Adrenal gland (tissue), 12 donors: ENCODE results near the gene VSIR. TPM values are rescaled to one million over a fixed set of nuclear protein-coding genes. Genes with fewer than 3 reads are reported as not detected.

Experiments used
- DNase-seq, 7 donors: peaks; one replicate each; pipeline ENCODE4 v3.0.0-alpha.2; 2019 to 2020
- H3K27ac ChIP-seq, 5 donors: fragments of 200-600 bp; sonication (generic) in 4 of 5; 1 replicate in 3 of 5; 2 replicates in 2 of 5; pipeline versions ENCODE4 v1.5.1 to v1.8.0; 2016 to 2020; ENCODE audit warnings: mild to moderate bottlenecking in 1 of 5
- H3K27me3 ChIP-seq: fragments of 200-600 bp; 2 replicates; pipeline ENCODE4 v1.8.0; 2021
- H3K36me3 ChIP-seq, 2 donors: fragments of 200-600 bp; replicated peaks in 1 of 2; 1 replicate in 1 of 2; 2 replicates in 1 of 2; pipeline versions ENCODE4 v1.5.1 to v1.8.0; 2018 to 2022
- H3K4me1 ChIP-seq, 2 donors: fragments of 200-600 bp; replicated peaks in 1 of 2; 1 replicate in 1 of 2; 2 replicates in 1 of 2; pipeline versions ENCODE4 v1.5.1 to v1.8.0; 2018 to 2021
- H3K4me3 ChIP-seq, 4 donors: fragments of 200-600 bp; sonication (generic) in 3 of 4; one replicate each; pipeline ENCODE4 v1.5.1; 2016 to 2018
- H3K9me3 ChIP-seq, 3 donors: fragments of 200-600 bp; sonication (generic) in 1 of 3; replicated peaks in 1 of 3; 1 replicate in 2 of 3; 2 replicates in 1 of 3; pipeline versions ENCODE4 v1.5.1 to v1.8.0; 2016 to 2021
- POLR2A ChIP-seq, 2 donors: fragments of 450-650 bp; IDR thresholded peaks; one replicate each; pipeline ENCODE4 v1.6.1; 2017; ENCODE audit warnings: antibody characterized with exemption in 2 of 2, mild to moderate bottlenecking in 2 of 2, moderate library complexity in 1 of 2
- WGBS, 4 donors: extraction: QIAGEN DNeasy Blood & Tissue Kit in 2 of 4; methylation state at CpG; one replicate each; pipeline versions ENCODE4 v1.1.5 to v1.1.7; 2013 to 2017; 5-methylcytosine and 5-hydroxymethylcytosine counted together
- intact Hi-C, 2 donors: fragments of 100-400 bp; cut with DNase I; formaldehyde crosslinking; loops; one replicate each; pipeline versions ENCODE4 v1.14.1 to v1.15.0; 2022 to 2023
- polyA plus RNA-seq, 3 donors: library from polyadenylated mRNA; stranded (reverse); fragments of 200-250 nt in 2 of 3; fragments of 350-450 nt in 1 of 3; fragmentation: Illumina TruSeq in 1 of 3; extraction: RNeasy Lipid Tissue Mini Kit (QIAGEN cat#74804) in 1 of 3; gene quantifications; one replicate each; pipeline ENCODE4 v1.2.3, GENCODE V29; 2013 to 2014
- total RNA-seq, 9 donors: library from RNA; depleted of rRNA in 4 of 9; stranded (reverse); fragments of >200 nt in 4 of 9; fragments of 120-200 nt in 1 of 9; fragmentation: NEBNext Ultra II Directional in 1 of 9; extraction: Animal tissue kit (Norgen Biotek cat#: 25700) in 1 of 9; gene quantifications; one replicate each; pipeline versions ENCODE4 v1.1.0 to v1.2.4, GENCODE V29; 2013 to 2023
- TF ChIP-seq, protein P1 (sequence below), 6 experiments: fragments of 450-650 bp in 4 of 6; fragments of 200-600 bp in 2 of 6; sonication (generic) in 1 of 6; IDR thresholded peaks; 1 replicate in 5 of 6; 2 replicates in 1 of 6; pipeline versions ENCODE4 v1.5.1 to v1.8.0; 2016 to 2021; ENCODE audit warnings: antibody characterized with exemption in 6 of 6, mild to moderate bottlenecking in 2 of 6, moderate library complexity in 1 of 6
- donor health status: healthy with polysubstance abuse.
- donor health status: Bipolar disorder and iron deficiency.
- donor health status: DM: yes; HTN: yes; CAD: no.
- donor health status: DM: no; HTN: no; CAD: no.
- donor health status: DM: no; HTN: no; CAD: no.
- donor health status: DM: yes; HTN: yes; CAD: no.

Gene VSIR
- total and polyA plus RNA-seq, 12 donors, result 8.0 to 71.7 (median 35.4) TPM

DNA sequence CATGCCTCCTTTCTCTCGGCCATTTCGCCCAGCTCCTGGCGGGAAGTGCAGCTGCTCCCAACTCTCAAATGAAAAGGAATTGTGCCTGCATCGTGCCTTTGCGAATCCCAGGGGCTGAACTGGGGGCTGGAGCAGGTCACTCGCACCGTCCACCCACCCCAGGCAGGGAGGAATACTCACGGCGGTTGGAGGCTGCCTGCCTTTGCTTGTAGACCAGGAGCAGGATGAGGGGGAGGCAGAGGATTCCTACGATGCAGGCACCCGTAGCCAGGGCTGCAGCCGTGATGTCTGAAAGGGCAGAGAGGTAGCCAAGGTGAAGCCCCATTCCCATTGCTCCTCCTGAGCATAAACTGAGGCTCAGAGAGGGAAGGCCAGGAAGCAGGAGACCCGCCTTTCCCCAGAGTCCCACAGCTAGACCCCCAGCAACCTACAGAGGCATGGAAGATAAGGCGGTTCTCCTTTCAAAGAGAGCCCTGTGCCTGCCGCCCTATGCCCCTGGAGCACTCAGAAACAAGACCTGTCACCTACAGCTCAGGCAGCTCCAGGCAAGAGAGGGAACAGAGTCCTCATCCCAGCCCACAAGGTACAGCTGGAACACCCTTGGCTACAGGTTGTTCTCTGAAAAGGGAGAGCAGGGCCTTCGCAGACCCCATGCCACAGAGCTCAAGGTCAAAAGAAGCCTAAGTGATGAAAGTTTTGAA, 18.0 kb downstream of the VSIR start:
- Histone ChIP-seq H3K27me3 (no peaks in the 10 kb centered on the region), H3K9me3 (no peaks in the 10 kb centered on the region), H3K27ac (peak overlapping the region in 1 of 5 donors; percentile 80), H3K36me3 (peaks cover 0 to 35% of the 10 kb centered on the region in 2 donors), H3K4me1 (peaks cover 0 to 3% of the 10 kb centered on the region in 2 donors), H3K4me3 (no peak overlapping the region)
- intact Hi-C loops, result no loop called here
- TF ChIP-seq POLR2A (IDR thresholded peaks at IDR 0.05), result no peak
- TF ChIP-seq, protein P1, sequence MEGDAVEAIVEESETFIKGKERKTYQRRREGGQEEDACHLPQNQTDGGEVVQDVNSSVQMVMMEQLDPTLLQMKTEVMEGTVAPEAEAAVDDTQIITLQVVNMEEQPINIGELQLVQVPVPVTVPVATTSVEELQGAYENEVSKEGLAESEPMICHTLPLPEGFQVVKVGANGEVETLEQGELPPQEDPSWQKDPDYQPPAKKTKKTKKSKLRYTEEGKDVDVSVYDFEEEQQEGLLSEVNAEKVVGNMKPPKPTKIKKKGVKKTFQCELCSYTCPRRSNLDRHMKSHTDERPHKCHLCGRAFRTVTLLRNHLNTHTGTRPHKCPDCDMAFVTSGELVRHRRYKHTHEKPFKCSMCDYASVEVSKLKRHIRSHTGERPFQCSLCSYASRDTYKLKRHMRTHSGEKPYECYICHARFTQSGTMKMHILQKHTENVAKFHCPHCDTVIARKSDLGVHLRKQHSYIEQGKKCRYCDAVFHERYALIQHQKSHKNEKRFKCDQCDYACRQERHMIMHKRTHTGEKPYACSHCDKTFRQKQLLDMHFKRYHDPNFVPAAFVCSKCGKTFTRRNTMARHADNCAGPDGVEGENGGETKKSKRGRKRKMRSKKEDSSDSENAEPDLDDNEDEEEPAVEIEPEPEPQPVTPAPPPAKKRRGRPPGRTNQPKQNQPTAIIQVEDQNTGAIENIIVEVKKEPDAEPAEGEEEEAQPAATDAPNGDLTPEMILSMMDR (IDR thresholded peaks at IDR 0.05), result no peak
- DNase-seq, result no peak
- 79 to 94% (median 85%) methylated on average over 5 to 16 of the region's 16 CpGs for WGBS, 4 donors

DNA sequence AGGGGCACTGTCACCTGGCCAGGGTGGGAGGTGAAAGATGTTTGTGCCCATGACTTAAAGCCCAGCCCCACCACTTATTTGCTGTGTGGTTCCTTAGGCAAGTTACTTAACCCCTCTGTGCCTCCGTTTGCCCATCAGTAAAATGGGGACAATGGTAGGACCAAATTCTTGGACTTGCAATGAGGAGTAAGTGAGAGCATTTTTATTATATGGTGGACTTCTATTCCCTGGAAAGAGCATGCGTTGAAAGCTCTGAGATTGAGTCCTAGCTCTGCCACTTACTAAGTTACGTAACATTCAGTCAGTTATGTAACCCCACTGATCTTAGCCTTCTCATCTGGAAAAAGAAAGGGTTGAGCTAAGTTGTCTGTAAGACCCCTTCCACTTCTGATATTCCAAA, 18.8 kb downstream of the VSIR start:
- intact Hi-C loops, result no loop called here
- Histone ChIP-seq H3K4me1 (peaks cover 1 to 5% of the 10 kb centered on the region in 2 donors), H3K36me3 (peaks cover 0 to 35% of the 10 kb centered on the region in 2 donors), H3K27me3 (no peaks in the 10 kb centered on the region), H3K9me3 (no peaks in the 10 kb centered on the region), H3K4me3 (no peak overlapping the region), H3K27ac (peak overlapping the region in 2 of 5 donors; percentile 44 to 80)
- TF ChIP-seq POLR2A (IDR thresholded peaks at IDR 0.05), result no peak
- TF ChIP-seq, protein P1 (IDR thresholded peaks at IDR 0.05), result no peak
- no peak for DNase-seq
- 67 to 75% (median 71%) methylated on average over 3 of the region's 3 CpGs for WGBS, 4 donors

DNA sequence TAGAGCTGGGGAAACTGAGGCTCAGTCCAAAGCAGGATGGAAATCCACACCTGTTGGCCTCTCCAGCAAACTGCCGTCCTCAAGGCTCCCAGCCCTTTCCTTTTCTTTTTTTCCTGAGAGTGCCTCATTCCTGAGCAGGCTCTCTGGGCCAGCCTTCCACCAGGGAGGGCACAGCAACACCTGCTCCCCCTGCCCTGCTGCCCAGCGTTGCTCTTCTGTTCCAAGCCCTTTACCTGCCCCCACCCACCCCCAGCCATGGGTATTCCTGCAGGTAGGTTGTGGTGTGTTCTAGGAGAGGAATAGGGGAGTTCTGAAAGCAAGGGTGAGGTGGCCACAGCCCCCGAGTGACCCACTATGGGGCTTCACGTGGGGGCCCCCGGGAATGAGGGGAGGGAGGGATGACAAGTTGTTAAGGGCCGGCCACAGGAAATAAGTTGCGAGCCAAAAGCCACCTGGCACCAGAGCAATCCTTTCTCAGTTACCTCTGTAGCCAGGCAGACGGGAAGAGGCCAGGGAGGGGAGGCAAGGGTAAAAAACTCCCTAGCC, 19.3 kb downstream of the VSIR start:
- intact Hi-C loops, result no loop called here
- no peak overlapping the region for H3K4me3 ChIP-seq
- H3K4me1 ChIP-seq, result peaks cover 6 to 10% of the 10 kb centered on the region in 2 donors
- H3K27ac ChIP-seq, result peak overlapping the region in 3 of 5 donors; percentile 6 to 80 (median 44)
- no peak for DNase-seq
- WGBS, 4 donors, result 44 to 63% (median 59%) methylated on average over 8 of the region's 8 CpGs
- no peaks in the 10 kb centered on the region for H3K27me3 ChIP-seq
- H3K9me3 ChIP-seq, result no peaks in the 10 kb centered on the region
- TF ChIP-seq POLR2A (IDR thresholded peaks at IDR 0.05), result no peak
- TF ChIP-seq, protein P1 (IDR thresholded peaks at IDR 0.05), result no peak
- H3K36me3 ChIP-seq, result peaks cover 0 to 31% of the 10 kb centered on the region in 2 donors

DNA sequence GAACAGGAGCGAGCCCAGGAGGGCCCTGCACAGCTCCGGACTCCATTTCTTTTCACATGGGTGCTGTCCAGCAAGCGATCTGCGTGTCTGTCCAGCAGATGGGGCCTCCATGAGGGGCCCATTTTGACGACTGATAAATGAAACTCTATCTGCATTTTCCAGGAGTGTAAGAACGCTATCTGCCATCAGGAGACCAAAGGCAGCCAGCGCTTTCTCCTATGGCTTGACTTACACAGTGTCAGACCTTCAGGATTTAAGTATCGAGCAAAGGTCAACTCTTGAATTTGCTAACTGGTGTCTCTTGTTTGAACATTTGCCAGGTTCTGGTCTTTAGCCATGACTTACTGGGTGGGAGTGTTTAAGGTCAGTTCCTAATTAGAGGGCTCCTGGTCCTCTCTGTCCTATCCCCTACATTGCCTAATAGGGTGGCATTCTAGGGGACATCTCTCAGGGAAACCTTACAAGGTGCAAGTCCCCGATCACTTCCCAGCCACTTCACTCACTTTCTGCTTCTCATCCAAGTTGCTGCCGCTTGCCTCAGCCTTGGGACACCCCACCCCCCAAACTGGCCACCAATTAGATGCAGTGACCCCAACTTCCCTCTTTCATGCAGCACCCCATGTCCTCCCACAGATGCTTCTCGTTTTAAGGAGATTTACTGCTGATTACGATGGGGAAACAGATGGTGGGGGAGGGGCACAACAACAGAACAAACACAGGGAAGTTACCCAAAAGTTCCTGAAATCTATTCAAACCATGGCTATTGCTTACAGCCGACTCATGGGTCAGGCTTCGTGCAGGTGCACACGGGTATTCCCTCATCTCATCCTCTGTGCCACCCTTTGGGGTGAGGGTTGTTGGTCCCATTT, 20.0 kb downstream of the VSIR start:
- DNase-seq, result peak; percentile 49 to 84 (median 75)
- Histone ChIP-seq H3K4me3 (no peak overlapping the region), H3K27me3 (no peaks in the 10 kb centered on the region), H3K4me1 (peaks cover 14 to 17% of the 10 kb centered on the region in 2 donors), H3K27ac (peak overlapping the region in 3 of 5 donors; percentile 6 to 80 (median 44)), H3K9me3 (no peaks in the 10 kb centered on the region), H3K36me3 (peaks cover 0 to 24% of the 10 kb centered on the region in 2 donors)
- 79 to 83% (median 79%) methylated on average over 13 to 15 of the region's 15 CpGs for WGBS, 4 donors
- TF ChIP-seq POLR2A (IDR thresholded peaks at IDR 0.05), result no peak
- TF ChIP-seq, protein P1 (IDR thresholded peaks at IDR 0.05), result no peak
- intact Hi-C loops, result no loop called here
